ENCODE measurements around the gene FAM234B.
A peak's percentile ranks its signal among the peaks of the same experiment; 100 is the strongest.

The FAM234B gene

DNA sequence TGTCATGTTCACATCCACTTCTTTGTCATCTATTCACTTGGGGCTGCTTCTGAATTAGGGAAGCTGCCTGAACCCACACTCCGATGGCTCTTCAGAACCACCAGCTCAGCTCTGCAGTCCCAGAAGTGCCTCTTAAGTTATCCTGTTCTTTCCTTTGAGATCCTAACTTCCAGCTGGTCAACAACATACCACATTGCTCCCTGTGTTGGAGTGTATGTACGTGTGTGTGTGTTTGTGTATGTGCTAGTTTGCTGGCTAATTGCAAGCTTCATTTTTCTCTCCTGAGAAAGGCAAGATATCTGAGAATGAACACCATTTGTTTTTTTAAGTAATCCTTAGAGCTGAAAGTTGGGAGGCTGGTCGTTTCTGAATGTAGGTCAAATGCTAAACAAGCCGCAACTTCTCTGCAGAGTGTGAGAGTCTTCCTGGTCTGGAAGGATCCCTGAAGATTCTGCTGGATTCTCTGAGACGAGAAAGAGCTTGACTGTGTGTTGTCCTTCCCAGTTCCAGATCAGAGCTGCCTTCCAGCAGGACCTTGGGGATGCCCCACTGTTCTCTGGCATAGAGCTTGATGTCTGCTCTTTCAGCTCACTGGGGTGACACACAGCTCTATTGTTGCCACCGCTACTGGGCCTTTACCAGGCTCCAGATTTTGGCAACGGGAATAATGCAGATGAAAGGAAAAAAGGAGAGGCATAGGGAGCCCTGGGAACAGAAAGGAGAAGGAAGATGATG is 58.4 kb downstream of the FAM234B start:
- Histone ChIP-seq H3K4me3 (ENCODE audit: low read depth, low read length) (0 out of 2 replicates have a peak overlapping the region, but pooled peaks have one; percentile 14), H3K4me1 (ENCODE audit: control insufficient read depth, insufficient read depth, low read length) (peaks cover 41% of the 10 kb centered on the region), H3K9me3 (ENCODE audit: control insufficient read depth, insufficient read depth, low read depth, low read length) (no peaks in the 10 kb centered on the region), H3K27ac (ENCODE audit: low read depth, low read length) (no peak overlapping the region), H3K9ac (ENCODE audit: low read length) (no peak overlapping the region), H3K27me3 (ENCODE audit: control insufficient read depth, insufficient read depth, low read length) (no peaks in the 10 kb centered on the region), H3K36me3 (ENCODE audit: control insufficient read depth, insufficient read depth, low read length) (no peaks in the 10 kb centered on the region)

GRCh38 chr12:13103391-13104033 is 59.3 kb downstream of the FAM234B start, which contains the start of gene GSG1:
Gene GSG1, minus strand, starts transcription at chr12:13103667. Its CDS starts 155 bp downstream, at chr12:13103512.
- Histone ChIP-seq H3K36me3 (ENCODE audit: control insufficient read depth, insufficient read depth, low read length) (no peaks in the 10 kb centered on the region), H3K4me1 (ENCODE audit: control insufficient read depth, insufficient read depth, low read length) (peaks cover 36% of the 10 kb centered on the region), H3K9ac (ENCODE audit: low read length) (no peak within 1 kb of the TSS), H3K27me3 (ENCODE audit: control insufficient read depth, insufficient read depth, low read length) (no peaks in the 10 kb centered on the region), H3K4me3 (ENCODE audit: low read depth, low read length) (0 out of 2 replicates have a peak within 1 kb of the TSS, but pooled peaks have one; percentile 14), H3K27ac (ENCODE audit: low read depth, low read length) (no peak within 1 kb of the TSS), H3K9me3 (ENCODE audit: control insufficient read depth, insufficient read depth, low read depth, low read length) (0 out of 2 replicates have a peak, but pooled peaks cover 3% of the 10 kb centered on the region)

- no peak overlapping the region for H3K4me3 ChIP-seq (ENCODE audit: low read depth, low read length)
- H3K9ac ChIP-seq (ENCODE audit: low read length), result no peak overlapping the region
- no peaks in the 10 kb centered on the region for H3K36me3 ChIP-seq (ENCODE audit: control insufficient read depth, insufficient read depth, low read length)
- no peaks in the 10 kb centered on the region for H3K27me3 ChIP-seq (ENCODE audit: control insufficient read depth, insufficient read depth, low read length)
- 0 out of 2 replicates have a peak, but pooled peaks cover 3% of the 10 kb centered on the region for H3K9me3 ChIP-seq (ENCODE audit: control insufficient read depth, insufficient read depth, low read depth, low read length)
- H3K27ac ChIP-seq (ENCODE audit: low read depth, low read length), result no peak overlapping the region
- peaks cover 27% of the 10 kb centered on the region for H3K4me1 ChIP-seq (ENCODE audit: control insufficient read depth, insufficient read depth, low read length)
Measured at GRCh38 chr12:13104409-13104808, 60.2 kb downstream of the FAM234B start.

- Histone ChIP-seq H3K27me3 (ENCODE audit: control insufficient read depth, insufficient read depth, low read length) (no peaks in the 10 kb centered on the region), H3K4me3 (ENCODE audit: low read depth, low read length) (no peak overlapping the region), H3K4me1 (ENCODE audit: control insufficient read depth, insufficient read depth, low read length) (peaks cover 14% of the 10 kb centered on the region), H3K9ac (ENCODE audit: low read length) (no peak overlapping the region), H3K9me3 (ENCODE audit: control insufficient read depth, insufficient read depth, low read depth, low read length) (0 out of 2 replicates have a peak, but pooled peaks cover 3% of the 10 kb centered on the region), H3K27ac (ENCODE audit: low read depth, low read length) (no peak overlapping the region), H3K36me3 (ENCODE audit: control insufficient read depth, insufficient read depth, low read length) (no peaks in the 10 kb centered on the region)
Measured at GRCh38 chr12:13105781-13106180, 61.6 kb downstream of the FAM234B start.

- Histone ChIP-seq H3K27me3 (ENCODE audit: control insufficient read depth, insufficient read depth, low read length) (no peaks in the 10 kb centered on the region), H3K36me3 (ENCODE audit: control insufficient read depth, insufficient read depth, low read length) (no peaks in the 10 kb centered on the region), H3K9me3 (ENCODE audit: control insufficient read depth, insufficient read depth, low read depth, low read length) (0 out of 2 replicates have a peak, but pooled peaks cover 3% of the 10 kb centered on the region), H3K9ac (ENCODE audit: low read length) (no peak overlapping the region), H3K27ac (ENCODE audit: low read depth, low read length) (no peak overlapping the region), H3K4me3 (ENCODE audit: low read depth, low read length) (no peak overlapping the region), H3K4me1 (ENCODE audit: control insufficient read depth, insufficient read depth, low read length) (peaks cover 13% of the 10 kb centered on the region; the same call in 1 of the 2 replicates)
Measured at GRCh38 chr12:13106666-13107065, 62.5 kb downstream of the FAM234B start.

DNA sequence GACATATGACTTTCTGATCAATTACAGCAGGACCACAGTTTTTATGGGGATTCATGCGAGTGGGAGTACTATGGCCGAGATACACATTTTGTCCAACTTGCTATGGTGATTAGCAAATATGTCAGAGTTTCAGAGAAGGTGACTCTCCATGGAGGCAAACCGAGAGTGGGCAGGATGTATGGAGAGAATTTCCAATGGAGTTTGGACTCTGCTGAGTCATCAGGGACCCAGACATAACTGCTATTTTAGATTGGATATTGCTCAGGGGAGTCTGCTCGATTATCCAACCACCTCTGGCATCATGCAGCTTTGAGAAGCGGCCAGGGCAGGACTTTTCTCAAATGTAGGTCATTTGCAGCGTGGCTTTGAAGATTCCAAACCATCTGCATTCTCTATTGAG is 68.8 kb downstream of the FAM234B start:
- Histone ChIP-seq H3K4me3 (ENCODE audit: low read depth, low read length) (no peak overlapping the region), H3K9ac (ENCODE audit: low read length) (no peak overlapping the region), H3K4me1 (ENCODE audit: control insufficient read depth, insufficient read depth, low read length) (peaks cover 23% of the 10 kb centered on the region), H3K27ac (ENCODE audit: low read depth, low read length) (no peak overlapping the region), H3K9me3 (ENCODE audit: control insufficient read depth, insufficient read depth, low read depth, low read length) (peaks cover 10% of the 10 kb centered on the region), H3K27me3 (ENCODE audit: control insufficient read depth, insufficient read depth, low read length) (no peaks in the 10 kb centered on the region), H3K36me3 (ENCODE audit: control insufficient read depth, insufficient read depth, low read length) (no peaks in the 10 kb centered on the region)

- H3K9ac ChIP-seq (ENCODE audit: low read length), result no peak overlapping the region
- no peak overlapping the region for H3K4me3 ChIP-seq (ENCODE audit: low read depth, low read length)
- no peak overlapping the region for H3K27ac ChIP-seq (ENCODE audit: low read depth, low read length)
- peaks cover 23% of the 10 kb centered on the region for H3K4me1 ChIP-seq (ENCODE audit: control insufficient read depth, insufficient read depth, low read length)
- no peaks in the 10 kb centered on the region for H3K36me3 ChIP-seq (ENCODE audit: control insufficient read depth, insufficient read depth, low read length)
- peaks cover 7% of the 10 kb centered on the region for H3K9me3 ChIP-seq (ENCODE audit: control insufficient read depth, insufficient read depth, low read depth, low read length)
- H3K27me3 ChIP-seq (ENCODE audit: control insufficient read depth, insufficient read depth, low read length), result no peaks in the 10 kb centered on the region
Measured at GRCh38 chr12:13114251-13115052, 70.3 kb downstream of the FAM234B start.

DNA sequence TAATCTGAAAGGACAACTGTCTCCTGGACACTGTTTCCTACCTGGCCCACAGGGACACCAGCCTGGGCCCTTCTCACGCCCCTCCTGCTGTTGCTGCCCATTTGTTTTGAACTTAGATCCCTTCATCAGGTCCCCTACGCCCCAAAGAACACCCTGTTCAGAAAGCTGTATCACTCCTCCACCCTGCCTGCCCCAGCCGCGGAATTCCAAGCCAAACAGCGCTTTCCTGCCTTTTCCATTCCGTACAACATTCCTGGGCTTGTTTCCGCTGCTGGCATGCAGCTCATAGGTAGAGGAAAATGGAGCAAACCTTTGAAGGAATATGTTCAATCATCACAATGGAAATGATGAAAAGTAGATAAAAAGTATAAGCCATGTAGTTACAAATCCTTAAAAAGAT is 72.1 kb downstream of the FAM234B start:
- peaks cover 23% of the 10 kb centered on the region for H3K4me1 ChIP-seq (ENCODE audit: control insufficient read depth, insufficient read depth, low read length)
- no peak overlapping the region for H3K9ac ChIP-seq (ENCODE audit: low read length)
- no peak overlapping the region for H3K4me3 ChIP-seq (ENCODE audit: low read depth, low read length)
- H3K27me3 ChIP-seq (ENCODE audit: control insufficient read depth, insufficient read depth, low read length), result no peaks in the 10 kb centered on the region
- no peaks in the 10 kb centered on the region for H3K36me3 ChIP-seq (ENCODE audit: control insufficient read depth, insufficient read depth, low read length)
- no peak overlapping the region for H3K27ac ChIP-seq (ENCODE audit: low read depth, low read length)
- peaks cover 7% of the 10 kb centered on the region for H3K9me3 ChIP-seq (ENCODE audit: control insufficient read depth, insufficient read depth, low read depth, low read length)

GRCh38 chr12:13117029-13117428 is 72.8 kb downstream of the FAM234B start:
- Histone ChIP-seq H3K27me3 (ENCODE audit: control insufficient read depth, insufficient read depth, low read length) (no peaks in the 10 kb centered on the region), H3K36me3 (ENCODE audit: control insufficient read depth, insufficient read depth, low read length) (no peaks in the 10 kb centered on the region), H3K4me3 (ENCODE audit: low read depth, low read length) (no peak overlapping the region), H3K9me3 (ENCODE audit: control insufficient read depth, insufficient read depth, low read depth, low read length) (peaks cover 5% of the 10 kb centered on the region), H3K9ac (ENCODE audit: low read length) (no peak overlapping the region), H3K4me1 (ENCODE audit: control insufficient read depth, insufficient read depth, low read length) (peaks cover 23% of the 10 kb centered on the region), H3K27ac (ENCODE audit: low read depth, low read length) (no peak overlapping the region)

DNA sequence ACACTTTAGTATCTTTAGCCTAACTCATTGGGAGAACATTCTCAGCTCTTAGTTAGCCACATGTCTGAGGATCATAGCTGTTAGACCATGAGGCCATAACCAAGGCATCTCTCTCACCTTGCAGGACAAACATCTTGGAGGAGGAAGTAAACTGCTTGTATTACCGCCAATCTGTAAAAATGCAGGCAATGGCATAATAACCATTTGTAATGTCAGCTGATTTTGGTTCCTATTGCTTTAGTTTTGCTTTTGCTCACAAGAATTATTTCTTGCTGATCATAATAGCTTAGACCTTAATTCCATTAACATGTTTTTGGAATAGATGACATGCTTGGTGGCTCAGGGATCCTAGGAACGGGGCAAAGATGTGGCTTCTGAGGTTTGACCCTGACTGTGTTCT is 75.6 kb downstream of the FAM234B start:
- no peaks in the 10 kb centered on the region for H3K9me3 ChIP-seq (ENCODE audit: control insufficient read depth, insufficient read depth, low read depth, low read length)
- H3K27me3 ChIP-seq (ENCODE audit: control insufficient read depth, insufficient read depth, low read length), result no peaks in the 10 kb centered on the region
- no peaks in the 10 kb centered on the region for H3K36me3 ChIP-seq (ENCODE audit: control insufficient read depth, insufficient read depth, low read length)
- H3K4me3 ChIP-seq (ENCODE audit: low read depth, low read length), result no peak overlapping the region
- H3K27ac ChIP-seq (ENCODE audit: low read depth, low read length), result no peak overlapping the region
- H3K4me1 ChIP-seq (ENCODE audit: control insufficient read depth, insufficient read depth, low read length), result peaks cover 18% of the 10 kb centered on the region
- H3K9ac ChIP-seq (ENCODE audit: low read length), result no peak overlapping the region
